Measurements from ENCODE around the gene ST6GALNAC3. TPM values are rescaled to one million over a fixed set of nuclear protein-coding genes. Genes with fewer than 3 reads are reported as not detected.

ST6GALNAC3 gene
- polyA plus RNA-seq, 1 experiment: 0.05 TPM

DNA sequence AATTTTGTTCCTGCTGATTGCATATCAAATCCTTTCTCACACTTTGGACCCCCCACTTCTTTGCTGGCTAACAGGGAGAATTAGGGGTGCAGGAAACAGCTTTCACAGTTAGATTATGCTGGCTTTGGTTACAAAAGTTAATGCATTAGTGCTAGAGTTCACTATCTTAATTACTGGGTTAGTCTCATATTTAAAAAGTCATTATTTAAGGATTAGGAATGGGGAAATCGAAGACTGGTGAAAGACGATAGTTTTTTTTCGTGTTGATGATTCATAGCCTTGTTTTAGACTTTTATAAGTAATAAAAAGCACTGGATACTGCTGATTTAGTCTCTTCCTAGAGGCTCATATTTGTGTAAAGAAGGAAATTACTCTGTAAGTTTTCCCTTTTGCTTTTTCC lies 11.6 kb downstream of the ST6GALNAC3 start:
- TF ChIP-seq, protein P1, sequence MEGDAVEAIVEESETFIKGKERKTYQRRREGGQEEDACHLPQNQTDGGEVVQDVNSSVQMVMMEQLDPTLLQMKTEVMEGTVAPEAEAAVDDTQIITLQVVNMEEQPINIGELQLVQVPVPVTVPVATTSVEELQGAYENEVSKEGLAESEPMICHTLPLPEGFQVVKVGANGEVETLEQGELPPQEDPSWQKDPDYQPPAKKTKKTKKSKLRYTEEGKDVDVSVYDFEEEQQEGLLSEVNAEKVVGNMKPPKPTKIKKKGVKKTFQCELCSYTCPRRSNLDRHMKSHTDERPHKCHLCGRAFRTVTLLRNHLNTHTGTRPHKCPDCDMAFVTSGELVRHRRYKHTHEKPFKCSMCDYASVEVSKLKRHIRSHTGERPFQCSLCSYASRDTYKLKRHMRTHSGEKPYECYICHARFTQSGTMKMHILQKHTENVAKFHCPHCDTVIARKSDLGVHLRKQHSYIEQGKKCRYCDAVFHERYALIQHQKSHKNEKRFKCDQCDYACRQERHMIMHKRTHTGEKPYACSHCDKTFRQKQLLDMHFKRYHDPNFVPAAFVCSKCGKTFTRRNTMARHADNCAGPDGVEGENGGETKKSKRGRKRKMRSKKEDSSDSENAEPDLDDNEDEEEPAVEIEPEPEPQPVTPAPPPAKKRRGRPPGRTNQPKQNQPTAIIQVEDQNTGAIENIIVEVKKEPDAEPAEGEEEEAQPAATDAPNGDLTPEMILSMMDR (IDR thresholded peaks at IDR 0.05; ENCODE audit: insufficient read depth, low read depth, low read length): no peak
- ChIA-PET CTCF (no interaction called here), POLR2A (no interaction called here)

DNA sequence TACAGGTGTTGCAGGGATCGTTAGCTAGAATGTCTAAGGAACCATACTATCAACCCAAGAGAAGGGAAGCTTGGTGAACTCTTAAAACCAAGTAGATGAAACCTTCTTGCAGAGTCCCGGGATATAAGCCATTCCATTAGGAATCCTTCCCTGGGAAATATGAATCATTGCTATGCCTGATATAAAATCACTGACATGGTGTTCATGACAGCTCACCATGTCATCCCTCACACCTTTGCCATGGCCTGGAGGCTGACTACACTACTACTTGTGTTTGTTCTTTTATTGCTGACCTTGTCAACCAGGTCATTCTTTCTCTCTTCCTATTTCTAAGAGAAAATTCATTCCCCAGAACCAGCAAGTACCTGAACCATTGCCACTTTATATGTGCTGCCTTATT lies 12.1 kb downstream of the ST6GALNAC3 start:
- no peaks in the 10 kb centered on the region for H3K27me3 ChIP-seq (ENCODE audit: control insufficient read depth, insufficient read depth, low read length)
- POLR2A ChIA-PET: no interaction called here
- no peaks in the 10 kb centered on the region for H3K36me3 ChIP-seq (ENCODE audit: control insufficient read depth, insufficient read depth, low read length)
- TF ChIP-seq, protein P1 (IDR thresholded peaks at IDR 0.05; ENCODE audit: insufficient read depth, low read depth, low read length): no peak
- DNase-seq (ENCODE audit: low read depth): no peak
- CTCF ChIA-PET: interaction anchor here (0.5 kb wide), 1 partner anchor 40 kb away, joined by 5 read pairs; no protein-coding TSS in a partner anchor
- H3K4me3 ChIP-seq (ENCODE audit: low read depth, low read length): no peak overlapping the region

More for the DNA sequence above, 11.6 kb downstream of the ST6GALNAC3 start:
- Histone ChIP-seq H3K4me3 (ENCODE audit: low read depth, low read length) (no peak overlapping the region), H3K36me3 (ENCODE audit: control insufficient read depth, insufficient read depth, low read length) (no peaks in the 10 kb centered on the region), H3K27me3 (ENCODE audit: control insufficient read depth, insufficient read depth, low read length) (no peaks in the 10 kb centered on the region)
- DNase-seq (ENCODE audit: low read depth): no peak

DNA sequence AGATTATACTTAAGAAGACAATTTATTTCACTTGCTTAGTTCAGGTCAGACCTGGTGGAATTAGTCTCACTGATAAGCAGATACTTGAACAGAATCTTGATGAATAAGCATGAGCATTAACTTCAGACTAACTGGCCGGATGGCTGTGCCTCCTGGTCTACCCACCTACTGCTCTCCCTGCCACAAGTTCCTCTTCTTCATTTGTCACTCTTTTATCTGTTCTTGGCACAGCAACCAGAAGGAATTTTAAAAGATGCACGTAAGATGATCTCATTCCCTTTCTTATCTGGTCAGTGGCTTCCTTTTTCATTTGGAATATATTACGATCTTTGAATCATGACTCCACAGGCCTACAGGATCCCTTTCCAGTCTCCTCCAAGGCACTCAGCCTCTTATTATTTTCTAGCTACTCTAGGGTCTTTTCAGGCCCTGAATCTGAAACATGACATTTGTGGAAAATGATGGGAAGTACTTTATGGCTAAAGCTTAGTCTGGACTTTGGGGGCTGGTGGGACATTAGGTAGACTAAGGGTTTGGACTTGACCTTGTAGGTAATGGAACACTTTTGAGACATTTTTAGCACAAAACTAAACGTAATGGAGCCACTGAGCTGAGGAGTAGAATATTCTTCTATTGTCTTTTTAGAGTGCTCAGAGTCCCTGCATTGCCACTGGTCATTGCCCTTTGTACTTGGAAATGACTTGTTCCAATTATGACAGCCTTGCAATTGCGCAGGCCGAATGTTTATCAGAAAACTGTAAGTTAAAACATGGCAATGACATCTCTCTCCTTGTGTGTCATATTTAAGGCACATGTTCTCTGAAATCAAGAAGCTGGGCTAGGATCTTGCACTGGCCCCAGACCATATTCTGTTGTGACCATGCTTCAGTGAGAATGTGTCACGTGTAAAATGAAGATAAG lies 16.0 kb downstream of the ST6GALNAC3 start:
- ChIA-PET CTCF (no interaction called here), POLR2A (no interaction called here)
- no peak overlapping the region for H3K4me3 ChIP-seq (ENCODE audit: low read depth, low read length)
- no peaks in the 10 kb centered on the region for H3K27me3 ChIP-seq (ENCODE audit: control insufficient read depth, insufficient read depth, low read length)
- no peaks in the 10 kb centered on the region for H3K36me3 ChIP-seq (ENCODE audit: control insufficient read depth, insufficient read depth, low read length)
- TF ChIP-seq, protein P1 (IDR thresholded peaks at IDR 0.05; ENCODE audit: insufficient read depth, low read depth, low read length): no peak
- no peak for DNase-seq (ENCODE audit: low read depth)

DNA sequence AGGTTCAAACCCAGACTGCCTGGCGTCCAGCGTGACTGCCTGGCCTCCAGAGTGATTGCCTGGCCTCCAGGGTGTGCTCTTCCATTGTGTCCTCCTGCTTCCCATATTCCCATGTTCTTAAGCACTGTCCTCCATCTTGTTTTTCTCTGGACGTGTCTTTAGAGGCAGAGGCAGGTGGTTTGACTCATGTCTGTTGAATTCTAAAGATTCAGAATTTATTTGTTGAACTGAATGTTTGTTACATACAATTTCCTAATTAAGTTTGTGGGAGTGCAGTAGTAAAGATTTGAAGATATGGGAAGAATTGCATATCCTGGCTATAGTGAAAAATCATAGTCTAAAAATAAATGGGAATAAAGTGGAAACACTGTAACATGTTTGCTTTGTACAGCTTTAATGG lies 18.3 kb downstream of the ST6GALNAC3 start:
- TF ChIP-seq, protein P1 (IDR thresholded peaks at IDR 0.05; ENCODE audit: insufficient read depth, low read depth, low read length): no peak
- Histone ChIP-seq H3K27me3 (ENCODE audit: control insufficient read depth, insufficient read depth, low read length) (no peaks in the 10 kb centered on the region), H3K36me3 (ENCODE audit: control insufficient read depth, insufficient read depth, low read length) (no peaks in the 10 kb centered on the region), H3K4me3 (ENCODE audit: low read depth, low read length) (no peak overlapping the region)
- POLR2A ChIA-PET: no interaction called here
- CTCF ChIA-PET: no interaction called here
- no peak for DNase-seq (ENCODE audit: low read depth)

DNA sequence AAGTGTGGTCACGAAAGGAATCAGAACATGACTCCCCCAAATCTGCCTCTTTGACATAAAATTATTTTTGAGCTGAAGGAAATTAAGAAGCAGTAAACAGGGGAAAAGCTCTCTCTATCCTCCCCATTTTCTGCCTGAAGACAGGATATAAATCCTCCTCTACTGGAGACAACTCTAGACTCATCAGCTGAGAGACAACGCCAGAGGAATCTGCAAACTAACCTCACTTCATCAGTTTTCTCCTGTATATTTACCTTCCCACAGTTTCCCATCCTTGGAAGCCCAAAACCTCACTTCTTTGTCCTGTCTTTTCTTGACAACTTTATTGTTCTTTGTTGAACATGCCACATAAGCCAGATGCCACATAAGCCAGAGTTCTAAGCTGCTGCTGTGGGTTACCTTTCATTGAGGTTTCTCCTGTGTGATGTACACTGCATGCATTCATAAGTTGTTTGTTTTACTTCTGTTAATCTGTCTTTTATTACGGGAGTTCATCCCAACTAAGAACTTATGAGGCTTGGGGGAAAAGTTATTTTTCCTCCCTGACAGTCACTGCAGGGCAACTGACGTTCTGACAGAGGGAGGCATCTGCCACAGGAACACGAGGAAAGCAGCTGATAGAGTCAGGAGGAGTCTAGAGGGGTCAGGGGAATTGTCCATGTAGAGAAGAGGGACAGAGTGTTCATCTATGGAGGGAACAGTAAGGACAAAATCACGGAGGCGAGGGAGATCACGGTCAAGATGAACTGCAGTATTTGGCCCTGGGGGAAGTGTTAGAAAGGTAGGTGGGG lies 19.2 kb downstream of the ST6GALNAC3 start:
- ChIA-PET POLR2A (no interaction called here), CTCF (no interaction called here)
- no peaks in the 10 kb centered on the region for H3K27me3 ChIP-seq (ENCODE audit: control insufficient read depth, insufficient read depth, low read length)
- no peaks in the 10 kb centered on the region for H3K36me3 ChIP-seq (ENCODE audit: control insufficient read depth, insufficient read depth, low read length)
- no peak for DNase-seq (ENCODE audit: low read depth)
- TF ChIP-seq, protein P1 (IDR thresholded peaks at IDR 0.05; ENCODE audit: insufficient read depth, low read depth, low read length): no peak
- no peak overlapping the region for H3K4me3 ChIP-seq (ENCODE audit: low read depth, low read length)
